NCI-H2107 treated with DMSO at 0.1 percent for 48 hours (cell line): ENCODE data around the gene SLC41A3.
"Not testable (repeated sequence)": the region's sequence is repeated elsewhere in the genome, so short reads cannot be mapped to it uniquely, and the experiment has no call there.

Source experiments
- DNase-seq: peaks from one replicate; lab custom pipeline; 2025; ENCODE audit not compliant: unreplicated experiment; lab: John Stamatoyannopoulos, UW

Gene SLC41A3

GRCh38 chr3:126107203-126107939 is 23.4 kb upstream of the SLC41A3 start:
- no peak for DNase-seq

DNA sequence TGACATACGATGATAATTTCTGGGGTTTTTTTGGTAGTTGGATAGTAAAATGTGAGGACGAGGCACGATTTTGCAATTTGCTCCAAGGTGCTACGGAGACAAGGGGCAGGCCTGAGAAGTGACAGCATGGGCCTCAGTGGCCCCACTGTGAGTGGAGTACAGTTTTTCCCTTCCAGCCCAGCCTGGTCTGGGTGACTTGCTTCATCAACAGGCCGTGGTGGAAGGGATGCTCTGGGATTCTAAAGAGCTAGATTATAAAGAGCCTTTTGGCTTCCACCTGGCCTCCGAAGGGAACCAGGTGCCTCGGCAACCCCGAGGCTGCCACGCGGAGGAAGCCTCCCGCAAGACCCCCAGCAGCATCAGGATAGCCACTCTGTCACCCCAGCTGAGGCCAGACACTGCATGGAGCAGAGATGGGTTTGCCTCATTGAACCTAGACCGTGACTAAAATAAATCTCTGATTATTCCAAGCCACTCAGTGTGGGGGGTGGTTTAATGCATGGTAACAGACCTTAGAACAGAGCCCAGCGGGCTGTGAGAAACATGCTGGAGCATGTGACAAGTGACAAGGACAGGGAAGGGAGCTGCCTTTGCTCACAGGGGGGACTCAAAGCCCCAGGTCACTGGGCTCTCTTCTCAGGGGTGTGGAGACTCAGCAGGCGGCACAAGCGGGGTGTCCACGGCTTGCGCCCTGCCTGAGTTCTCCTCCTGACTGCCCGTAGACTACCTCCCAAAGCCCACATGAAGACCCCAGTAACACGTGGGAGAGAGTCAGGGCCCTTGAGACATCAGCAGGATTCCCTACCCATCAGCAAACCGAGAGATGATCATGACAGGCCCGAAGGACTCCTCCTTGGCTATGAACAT is 22.6 kb upstream of the SLC41A3 start:
- DNase-seq = no peak

- no peak for DNase-seq
Observed at GRCh38 chr3:126105691-126106187, 21.8 kb upstream of the SLC41A3 start.

DNA sequence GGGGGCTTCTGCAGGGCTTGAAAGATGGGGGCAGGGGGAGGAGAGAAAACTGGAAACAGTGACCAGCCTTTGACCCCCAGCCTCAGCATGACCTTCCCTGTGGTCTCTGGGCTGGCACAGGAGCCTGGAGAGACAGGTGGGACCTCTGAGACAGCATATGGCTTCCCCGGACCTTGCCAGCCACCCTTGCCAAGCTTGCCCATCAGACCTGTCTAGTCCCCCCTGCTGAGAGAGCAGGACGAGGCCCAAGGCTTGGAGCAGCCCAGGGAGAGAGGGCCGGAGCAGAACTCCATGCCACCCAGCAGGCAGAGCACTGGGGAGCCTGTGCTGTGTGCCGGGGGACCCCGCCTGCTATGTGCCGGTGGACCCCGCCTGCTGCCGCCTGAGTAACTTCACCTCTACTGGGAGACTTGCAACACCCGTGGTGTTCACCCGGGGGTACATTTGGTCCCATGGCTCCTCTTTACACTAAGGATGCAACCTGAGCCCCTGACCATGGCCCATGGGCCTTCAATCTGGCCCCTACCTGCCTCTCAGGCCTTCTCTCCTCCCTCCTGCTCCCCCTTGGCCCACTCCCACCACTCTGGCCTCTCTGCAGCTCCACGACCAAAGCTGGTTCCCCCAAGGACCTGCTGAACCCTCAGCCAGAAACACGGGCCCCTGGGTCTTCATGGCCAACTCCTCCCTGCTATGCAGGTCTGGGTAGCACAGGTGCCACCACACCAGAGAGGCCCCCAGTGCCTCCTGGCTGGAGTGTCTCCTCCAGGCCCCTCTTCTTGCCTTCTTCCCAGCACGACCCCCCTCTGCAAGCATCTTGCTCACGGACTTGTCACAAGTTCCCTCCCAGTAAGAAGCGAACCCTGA is 21.1 kb upstream of the SLC41A3 start:
- DNase-seq = no peak

GRCh38 chr3:126104028-126104635 is 20.2 kb upstream of the SLC41A3 start:
- no peak for DNase-seq

DNA sequence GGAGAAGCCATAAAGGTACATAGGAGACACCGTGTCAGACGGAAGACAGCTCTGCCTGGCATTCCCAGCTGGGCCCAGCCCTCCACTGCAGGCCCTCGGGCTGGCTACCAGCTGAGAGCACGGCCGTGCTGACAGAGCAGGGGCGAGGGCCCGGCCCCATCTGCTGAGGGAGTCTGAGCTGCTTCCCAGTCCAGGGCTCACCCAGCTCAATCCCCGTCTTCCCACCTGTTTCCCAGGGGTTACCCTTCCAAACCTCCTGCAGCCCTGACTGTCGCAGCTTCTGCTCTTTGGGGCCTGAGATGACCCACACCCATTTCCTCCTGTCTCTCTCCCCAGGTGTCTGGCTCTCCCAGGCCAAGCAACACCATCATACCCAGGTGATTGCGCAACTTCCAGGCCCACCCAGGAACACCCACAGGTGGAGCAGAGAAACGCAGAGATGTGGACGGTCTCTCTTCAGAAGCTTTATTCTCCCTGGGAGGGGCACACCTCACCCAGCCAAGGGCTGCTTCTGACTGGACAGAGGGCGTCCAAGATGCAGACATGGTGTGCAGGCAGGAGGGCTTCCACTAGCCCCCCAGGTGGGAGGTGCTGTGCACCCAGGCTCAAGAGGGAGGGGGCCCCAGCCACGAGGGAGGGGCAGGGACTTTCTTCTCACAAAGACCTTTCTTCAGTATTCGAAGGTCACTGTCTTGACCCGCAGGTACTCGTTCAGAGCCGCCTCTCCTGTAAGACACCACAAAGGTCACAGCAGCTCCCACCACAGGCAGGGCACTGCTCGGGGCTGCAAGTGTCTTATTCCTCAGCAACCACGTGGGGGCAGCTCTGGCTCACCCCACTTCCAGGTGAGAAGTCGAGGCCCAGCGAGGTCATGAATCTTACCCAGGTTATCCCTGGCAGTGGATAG is 19.4 kb upstream of the SLC41A3 start:
- DNase-seq = no peak

GRCh38 chr3:126102530-126102951 is 18.6 kb upstream of the SLC41A3 start:
- no peak for DNase-seq

DNA sequence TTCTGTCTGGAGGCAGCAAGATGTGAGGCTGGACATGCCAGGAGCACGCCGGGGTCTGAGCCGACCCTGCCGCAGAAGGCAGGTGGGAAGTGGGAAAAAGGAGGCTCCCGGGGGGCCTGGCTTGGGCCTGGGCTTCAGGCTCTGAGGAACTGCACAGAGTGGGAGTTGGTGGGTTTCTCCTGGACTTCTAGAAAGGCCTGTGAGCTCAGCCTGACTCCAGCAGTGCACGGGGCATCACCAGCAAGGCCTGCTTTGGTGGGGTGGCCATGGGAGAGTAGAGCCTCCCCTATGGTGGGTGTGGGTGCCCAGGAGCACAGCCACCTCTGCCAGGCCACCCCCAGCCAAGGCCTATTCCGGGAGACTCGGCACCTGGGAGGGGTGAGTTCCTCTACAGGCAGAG is 18.1 kb upstream of the SLC41A3 start:
- DNase-seq = no peak

- DNase-seq = no peak
Observed at GRCh38 chr3:126101521-126101982, 17.6 kb upstream of the SLC41A3 start.

GRCh38 chr3:126100634-126101301 is 16.8 kb upstream of the SLC41A3 start:
- DNase-seq = no peak

DNA sequence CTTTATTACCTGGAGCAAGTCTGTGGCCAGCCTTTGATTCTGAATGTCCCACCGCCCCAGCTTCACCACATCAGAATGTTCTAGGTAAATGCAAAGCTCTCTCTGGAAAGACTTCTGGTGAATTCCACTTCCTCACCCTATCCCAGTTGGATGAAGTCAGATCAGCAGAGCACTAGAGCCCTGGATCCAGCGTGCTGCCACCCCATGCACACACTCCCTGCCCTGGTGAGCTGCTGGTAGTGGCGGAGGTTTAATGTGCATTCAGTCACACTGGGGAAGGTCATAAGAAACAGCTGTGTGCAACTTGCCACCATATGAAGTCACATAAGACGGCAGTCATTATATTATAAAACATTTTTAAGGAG is 16.3 kb upstream of the SLC41A3 start:
- no peak for DNase-seq

- no peak for DNase-seq
Observed at GRCh38 chr3:126098391-126098858, 14.5 kb upstream of the SLC41A3 start.

GRCh38 chr3:126097801-126098200 is 13.9 kb upstream of the SLC41A3 start:
- DNase-seq = no peak

GRCh38 chr3:126096274-126096673 is 12.3 kb upstream of the SLC41A3 start:
- DNase-seq = not testable (repeated sequence)

- DNase-seq = not testable (repeated sequence)
Observed at GRCh38 chr3:126092128-126092527, 8.2 kb upstream of the SLC41A3 start.

DNA sequence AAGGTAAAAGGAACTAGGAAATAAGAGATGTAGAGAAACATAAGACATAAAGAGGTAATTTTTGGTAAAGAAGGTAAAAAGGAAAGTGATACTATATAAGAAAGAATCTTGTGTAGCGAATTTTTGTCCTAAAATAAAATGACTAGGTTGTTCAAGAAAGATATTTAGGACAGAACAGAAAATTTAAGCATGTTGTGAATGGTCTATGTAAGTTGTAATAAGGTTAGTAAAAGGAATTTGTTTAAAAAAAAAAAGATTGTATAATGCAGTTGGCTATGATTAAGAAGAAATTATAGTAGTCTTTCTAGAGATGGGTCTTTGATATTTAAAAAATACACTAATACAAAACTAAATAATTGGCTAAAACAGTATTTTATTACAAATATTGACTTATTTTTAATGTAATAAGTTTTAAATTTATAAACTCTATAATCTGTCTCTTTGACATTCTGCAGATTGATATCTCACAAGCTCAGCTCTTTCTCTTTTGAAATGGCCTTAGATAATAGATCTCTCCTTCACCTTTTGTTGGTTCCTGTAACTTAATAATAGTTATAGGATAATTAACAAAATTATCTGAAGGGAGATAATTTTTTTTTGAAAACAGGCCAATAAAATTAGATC is 3.7 kb upstream of the SLC41A3 start:
- no peak for DNase-seq

DNA sequence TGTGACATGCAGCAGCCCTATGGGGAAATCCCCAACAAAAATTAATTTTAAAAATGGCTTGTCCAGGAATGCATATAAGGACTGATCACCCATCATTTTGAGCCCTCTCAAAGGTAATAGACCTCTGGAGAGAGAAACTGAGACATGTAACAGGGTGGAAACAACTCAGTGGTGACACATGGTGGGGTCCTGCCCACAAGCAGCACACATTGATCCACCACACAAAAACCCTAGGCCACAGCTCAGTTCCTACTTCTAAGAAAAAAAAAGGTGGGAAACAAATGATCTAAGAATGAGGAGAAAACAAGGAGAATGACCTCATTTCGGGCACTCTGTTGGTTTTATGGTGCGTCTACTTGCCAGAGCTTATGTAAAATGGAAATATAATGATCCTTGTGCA is 1.9 kb upstream of the SLC41A3 start:
- DNase-seq = no peak

- no peak for DNase-seq
Observed at GRCh38 chr3:126085276-126085675, 1.4 kb upstream of the SLC41A3 start.
